HUES48 (cell line): ENCODE data around the gene MFNG.

Source experiments
- H3K27ac ChIP-seq: one replicate; pipeline ENCODE4 v1.7.0; 2013; ENCODE audit warnings: low read depth, low read length, inconsistent platforms
- H3K27me3 ChIP-seq: 2 replicates; pipeline ENCODE4 v1.6.1; 2013; ENCODE audit warnings: mild to moderate bottlenecking, low read length; ENCODE audit not compliant: control insufficient read depth, insufficient read depth
- H3K36me3 ChIP-seq: 2 replicates; pipeline ENCODE4 v1.6.1; 2013; ENCODE audit warnings: low read length; ENCODE audit not compliant: control insufficient read depth, insufficient read depth
- H3K4me1 ChIP-seq: 2 replicates; pipeline ENCODE4 v1.6.1; 2013; ENCODE audit warnings: mild to moderate bottlenecking, low read length; ENCODE audit not compliant: control insufficient read depth, insufficient read depth
- H3K4me3 ChIP-seq: 2 replicates; pipeline ENCODE4 v1.5.1; 2013; ENCODE audit warnings: mild to moderate bottlenecking, low read depth, low read length
- H3K9ac ChIP-seq: 2 replicates; pipeline ENCODE4 v1.6.1; 2013; ENCODE audit warnings: mild to moderate bottlenecking, low read depth, low read length, moderate library complexity
- H3K9me3 ChIP-seq: 2 replicates; pipeline ENCODE4 v1.6.1; 2013; ENCODE audit warnings: low read length; ENCODE audit not compliant: control insufficient read depth, insufficient read depth

Gene MFNG

DNA sequence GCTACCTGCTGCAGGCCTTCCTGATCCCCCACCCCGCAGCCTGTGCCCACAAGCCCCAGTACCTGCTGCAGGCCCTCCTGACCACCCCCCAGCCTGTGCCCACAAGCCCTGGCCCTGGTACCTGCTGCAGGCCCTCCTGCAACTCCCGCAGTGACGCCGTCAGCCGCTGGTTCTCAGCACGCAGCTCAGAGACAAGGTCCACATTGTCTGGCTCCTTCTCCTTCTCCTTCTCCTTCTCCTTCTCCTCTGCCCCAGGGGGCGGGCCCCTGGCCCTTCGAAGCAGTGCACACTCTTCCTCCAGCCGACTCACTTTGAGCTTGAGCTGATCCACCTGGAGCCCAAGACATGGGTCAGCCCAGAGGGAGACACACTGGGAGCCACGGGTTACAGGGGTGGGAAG, 23.9 kb upstream of the MFNG start:
- H3K4me1 ChIP-seq, result no peaks in the 10 kb centered on the region
- H3K36me3 ChIP-seq, result no peaks in the 10 kb centered on the region
- H3K4me3 ChIP-seq, result no peak overlapping the region
- H3K9me3 ChIP-seq, result no peaks in the 10 kb centered on the region
- H3K27ac ChIP-seq, result no peak overlapping the region
- no peak overlapping the region for H3K9ac ChIP-seq
- H3K27me3 ChIP-seq, result no peaks in the 10 kb centered on the region

DNA sequence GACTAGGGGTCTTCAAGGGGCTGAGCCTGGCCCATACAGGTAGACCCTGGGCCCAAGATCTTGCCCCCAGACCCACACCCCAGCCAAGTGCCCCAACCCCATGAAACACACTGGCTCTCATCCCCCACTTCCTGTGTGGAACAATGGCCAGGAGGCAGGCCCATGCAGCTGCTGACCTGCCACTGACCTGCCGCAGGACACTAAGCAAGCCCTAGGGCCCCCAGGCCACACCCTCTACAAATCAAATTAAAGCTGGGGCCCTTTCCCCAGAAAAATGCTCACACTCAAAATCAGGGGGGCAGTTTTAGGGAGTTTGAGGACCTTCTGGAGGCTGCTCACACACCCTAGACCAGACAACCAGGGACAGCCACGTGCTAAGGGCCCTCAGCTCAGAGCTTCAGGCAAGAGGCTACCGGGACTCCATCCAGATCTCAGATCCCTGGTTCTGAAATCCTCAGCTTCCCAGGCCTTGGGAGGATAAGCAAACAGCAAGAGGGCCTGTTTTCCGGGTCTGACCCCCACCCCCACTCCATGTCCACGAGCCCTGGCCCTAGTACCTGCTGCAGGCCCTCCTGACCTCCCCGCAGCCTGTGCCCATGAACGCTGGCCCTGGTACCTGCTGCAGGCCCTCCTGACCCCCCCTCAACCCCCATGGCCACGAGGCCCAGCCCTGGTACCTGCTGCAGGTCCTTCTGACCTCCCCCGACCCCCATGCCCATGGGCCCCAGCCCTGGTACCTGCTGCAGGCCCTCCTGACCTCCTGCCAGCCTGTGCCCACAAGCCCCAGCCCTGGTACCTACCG, 23.1 kb upstream of the MFNG start:
- Histone ChIP-seq H3K9me3 (no peaks in the 10 kb centered on the region), H3K27ac (no peak overlapping the region), H3K4me1 (no peaks in the 10 kb centered on the region), H3K4me3 (no peak overlapping the region), H3K9ac (no peak overlapping the region), H3K27me3 (no peaks in the 10 kb centered on the region), H3K36me3 (no peaks in the 10 kb centered on the region)

DNA sequence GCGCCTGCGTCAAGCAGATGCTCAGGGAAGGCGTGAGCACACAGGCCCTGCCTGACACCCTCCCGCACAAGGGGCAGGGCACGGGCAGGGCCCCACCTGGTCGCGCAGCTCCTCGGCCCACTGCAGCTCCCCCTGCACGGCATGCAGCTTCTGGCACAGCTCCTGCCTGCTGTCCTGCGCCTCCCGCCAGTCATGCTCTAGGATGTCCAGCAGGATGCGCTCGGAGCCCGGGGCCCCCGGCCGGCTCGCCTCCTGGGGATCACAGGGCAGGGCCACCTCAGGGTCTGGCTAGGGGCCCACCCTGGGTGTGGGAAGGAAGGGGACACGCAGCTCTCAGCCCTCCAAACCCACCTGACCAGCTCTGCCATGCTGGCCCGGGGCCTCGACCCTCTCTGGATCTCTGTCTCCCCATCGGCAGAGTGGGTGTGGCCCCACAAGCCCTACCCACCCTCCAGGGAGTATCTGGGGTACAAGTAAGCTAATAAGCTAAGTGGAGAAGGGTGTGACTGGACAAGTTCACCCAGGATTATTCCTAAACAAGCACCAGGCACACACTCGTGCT, 22.3 kb upstream of the MFNG start:
- no peak overlapping the region for H3K4me3 ChIP-seq
- no peaks in the 10 kb centered on the region for H3K4me1 ChIP-seq
- no peaks in the 10 kb centered on the region for H3K36me3 ChIP-seq
- no peaks in the 10 kb centered on the region for H3K27me3 ChIP-seq
- H3K27ac ChIP-seq, result no peak overlapping the region
- no peaks in the 10 kb centered on the region for H3K9me3 ChIP-seq
- H3K9ac ChIP-seq, result no peak overlapping the region

DNA sequence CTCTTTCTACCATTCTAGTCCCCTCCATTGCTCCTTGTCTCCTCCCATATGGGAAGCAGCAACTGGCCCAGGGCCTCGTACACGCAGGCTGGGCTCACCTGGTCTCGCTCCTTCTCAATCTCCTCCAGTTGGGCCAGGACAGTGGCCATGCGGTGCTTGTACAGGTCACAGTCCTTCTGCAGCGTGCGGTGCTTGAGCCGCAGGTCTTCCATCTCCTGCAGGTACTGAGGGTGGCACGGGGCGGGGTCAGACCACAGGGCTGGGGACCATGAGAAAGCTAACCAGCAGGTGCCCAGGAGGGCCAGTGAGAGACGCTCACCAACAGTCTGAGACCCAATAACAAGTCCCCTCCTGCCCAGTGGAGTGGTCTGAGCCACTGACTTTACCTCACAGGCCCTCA, 21.5 kb upstream of the MFNG start:
- Histone ChIP-seq H3K27me3 (no peaks in the 10 kb centered on the region), H3K4me3 (no peak overlapping the region), H3K4me1 (no peaks in the 10 kb centered on the region), H3K36me3 (no peaks in the 10 kb centered on the region), H3K27ac (no peak overlapping the region), H3K9ac (no peak overlapping the region), H3K9me3 (no peaks in the 10 kb centered on the region)

DNA sequence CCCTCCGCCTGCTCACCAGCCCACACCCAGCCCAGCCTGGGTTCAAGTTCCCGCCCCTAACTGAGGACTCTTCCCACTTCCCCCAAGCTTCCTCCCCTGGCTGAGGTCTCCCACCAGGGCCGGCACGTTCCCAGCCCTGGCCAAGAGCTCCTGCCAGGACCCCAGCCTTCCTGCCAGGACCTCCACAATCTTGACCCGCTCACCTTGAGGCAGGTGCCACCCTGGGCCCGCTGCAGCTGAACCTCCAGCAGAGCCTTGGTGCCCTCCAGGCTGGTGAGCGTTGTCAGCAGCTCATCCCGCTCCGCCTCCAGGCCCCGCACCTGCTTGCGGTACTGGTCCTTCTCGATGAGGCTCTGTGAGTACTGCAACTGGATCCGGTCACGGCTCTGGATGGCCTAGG, 19.8 kb upstream of the MFNG start:
- no peaks in the 10 kb centered on the region for H3K36me3 ChIP-seq
- no peak overlapping the region for H3K9ac ChIP-seq
- H3K4me3 ChIP-seq, result no peak overlapping the region
- no peaks in the 10 kb centered on the region for H3K27me3 ChIP-seq
- peaks cover 12% of the 10 kb centered on the region for H3K4me1 ChIP-seq
- no peak overlapping the region for H3K27ac ChIP-seq
- no peaks in the 10 kb centered on the region for H3K9me3 ChIP-seq

DNA sequence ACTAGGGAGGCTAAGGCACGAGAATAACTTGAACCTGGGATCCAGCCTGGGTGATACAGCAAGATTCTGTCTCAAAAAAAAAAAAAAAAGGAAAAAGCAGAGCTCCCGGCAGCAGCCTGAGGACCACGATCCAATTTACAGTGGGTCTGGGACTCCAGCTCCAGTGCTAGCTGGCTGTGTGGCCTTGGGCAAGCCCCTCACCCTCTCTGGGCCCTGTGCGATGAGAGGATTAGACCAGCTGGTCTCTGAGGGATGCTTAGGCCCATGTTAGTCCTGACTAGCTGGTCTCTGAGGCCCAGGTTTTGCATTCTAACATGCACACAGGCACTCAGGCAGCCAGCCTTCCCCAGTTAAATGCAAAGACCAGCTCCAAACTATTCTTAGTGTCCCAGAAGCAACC, 19.4 kb upstream of the MFNG start:
- H3K9ac ChIP-seq, result no peak overlapping the region
- peaks cover 12% of the 10 kb centered on the region for H3K4me1 ChIP-seq
- H3K4me3 ChIP-seq, result no peak overlapping the region
- H3K9me3 ChIP-seq, result no peaks in the 10 kb centered on the region
- H3K27me3 ChIP-seq, result no peaks in the 10 kb centered on the region
- H3K27ac ChIP-seq, result no peak overlapping the region
- no peaks in the 10 kb centered on the region for H3K36me3 ChIP-seq

DNA sequence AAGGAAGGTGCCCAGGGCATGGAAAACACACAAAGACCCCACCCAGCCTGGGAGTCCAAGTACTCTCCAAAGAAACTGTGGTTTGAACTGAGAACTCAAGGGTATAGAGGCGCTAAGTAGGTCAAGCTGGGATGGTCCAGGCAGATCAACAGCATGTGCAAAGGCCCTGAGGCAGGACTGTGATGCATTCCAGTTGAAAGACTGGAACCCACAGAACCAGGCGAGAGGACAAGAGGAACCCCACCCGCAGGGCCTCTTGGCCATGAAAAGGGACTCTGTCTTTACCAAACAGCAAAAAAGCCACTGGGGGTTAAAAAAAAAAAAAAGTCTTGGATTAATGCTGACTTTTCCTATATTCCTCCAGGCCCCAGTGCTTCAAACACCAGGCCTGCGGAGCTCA, 18.8 kb upstream of the MFNG start:
- H3K27ac ChIP-seq, result no peak overlapping the region
- no peaks in the 10 kb centered on the region for H3K27me3 ChIP-seq
- peaks cover 12% of the 10 kb centered on the region for H3K4me1 ChIP-seq
- no peaks in the 10 kb centered on the region for H3K9me3 ChIP-seq
- no peak overlapping the region for H3K4me3 ChIP-seq
- no peaks in the 10 kb centered on the region for H3K36me3 ChIP-seq
- H3K9ac ChIP-seq, result no peak overlapping the region

DNA sequence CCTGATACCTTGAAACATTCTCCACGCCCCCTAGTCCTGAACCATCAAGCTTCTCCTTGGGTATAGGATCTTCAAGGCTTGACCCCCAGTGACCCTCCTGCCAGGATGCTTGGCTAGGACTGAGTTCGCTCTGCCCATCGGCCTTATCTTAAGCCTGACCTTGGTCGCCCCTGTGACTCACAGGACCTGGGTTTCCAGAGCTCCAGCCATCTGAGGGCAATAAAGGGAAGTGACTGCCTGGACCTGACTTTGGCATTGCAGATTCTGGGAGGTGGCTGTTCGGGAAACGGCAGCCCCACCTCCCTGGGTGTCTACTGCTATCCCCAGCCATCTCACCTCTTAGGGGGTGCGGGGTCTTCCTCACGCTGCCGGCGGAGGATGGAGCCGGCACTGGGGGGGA, 17.7 kb upstream of the MFNG start:
- H3K27me3 ChIP-seq, result no peaks in the 10 kb centered on the region
- no peak overlapping the region for H3K4me3 ChIP-seq
- no peaks in the 10 kb centered on the region for H3K9me3 ChIP-seq
- H3K36me3 ChIP-seq, result no peaks in the 10 kb centered on the region
- peaks cover 12% of the 10 kb centered on the region for H3K4me1 ChIP-seq
- H3K9ac ChIP-seq, result no peak overlapping the region
- no peak overlapping the region for H3K27ac ChIP-seq

DNA sequence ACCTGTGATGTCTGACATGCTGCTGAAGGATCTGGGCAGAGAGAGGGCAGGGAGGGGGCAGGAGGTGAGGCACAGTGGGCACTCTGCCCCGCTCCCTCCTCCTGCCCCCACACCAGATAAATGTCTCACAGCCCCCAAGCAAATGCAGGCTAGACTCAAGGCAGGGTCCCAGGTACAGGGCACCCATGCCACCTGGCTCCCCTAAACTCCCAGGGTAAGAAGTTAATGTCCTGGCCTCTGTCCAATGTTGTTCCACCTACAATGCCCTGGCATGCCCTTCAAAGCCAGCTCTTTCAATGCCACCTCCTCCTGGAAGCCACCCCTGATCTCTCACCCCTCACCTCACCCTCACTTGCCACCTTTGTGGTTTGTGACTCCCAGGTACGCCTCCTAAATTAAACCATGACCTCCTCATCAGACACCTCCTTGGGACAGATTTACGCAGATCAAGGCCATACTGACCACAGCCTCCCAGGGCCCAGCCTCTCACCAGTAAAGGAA, 17.0 kb upstream of the MFNG start:
- Histone ChIP-seq H3K27ac (no peak overlapping the region), H3K9ac (no peak overlapping the region), H3K4me3 (no peak overlapping the region), H3K4me1 (peaks cover 12% of the 10 kb centered on the region), H3K36me3 (no peaks in the 10 kb centered on the region), H3K27me3 (no peaks in the 10 kb centered on the region), H3K9me3 (no peaks in the 10 kb centered on the region)

DNA sequence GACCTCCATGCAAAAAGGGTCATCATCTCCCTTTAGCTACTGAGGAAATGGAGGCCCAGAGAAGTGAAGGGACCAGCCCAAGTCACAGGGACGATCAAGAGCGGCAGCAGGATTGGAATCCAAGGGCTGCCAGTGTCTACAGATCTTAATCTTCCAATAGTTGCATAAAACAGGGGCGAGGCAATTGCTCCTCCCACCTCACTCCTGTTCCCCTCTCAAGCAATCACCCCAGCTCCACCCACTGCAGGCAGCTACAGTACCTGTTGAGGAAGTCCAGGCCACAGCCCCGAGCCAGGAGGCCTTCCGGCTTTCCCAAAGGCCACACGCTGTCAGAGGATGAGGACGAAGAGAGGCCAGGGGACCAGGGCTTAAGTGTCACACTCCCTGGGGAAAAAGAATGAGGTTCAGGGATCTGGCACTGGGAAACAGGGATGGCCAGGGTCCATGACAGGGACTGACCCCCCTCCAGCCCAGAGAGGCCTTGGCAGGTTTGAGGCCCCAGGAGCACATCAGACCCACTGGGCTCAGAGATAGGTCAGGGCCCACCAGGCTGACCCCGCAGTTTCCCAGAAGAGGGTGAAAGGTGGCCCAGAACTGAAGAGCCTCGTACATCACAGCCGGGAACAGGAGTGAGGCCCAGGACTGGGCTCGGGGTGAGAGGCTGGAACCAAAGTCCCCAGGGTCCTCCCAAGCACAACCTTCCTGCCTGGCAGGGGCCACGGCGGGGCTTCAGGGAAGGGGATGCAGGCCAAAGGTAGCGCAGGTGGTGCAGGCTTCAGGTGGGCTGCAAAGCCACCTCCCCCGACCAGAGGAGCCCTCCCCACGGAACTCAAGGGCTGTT, 16.4 kb upstream of the MFNG start:
- Histone ChIP-seq H3K27ac (peak overlapping the region; percentile 64), H3K9me3 (no peaks in the 10 kb centered on the region), H3K4me1 (peaks cover 12% of the 10 kb centered on the region), H3K36me3 (no peaks in the 10 kb centered on the region), H3K27me3 (no peaks in the 10 kb centered on the region), H3K4me3 (no peak overlapping the region), H3K9ac (no peak overlapping the region)
